NCI-H2171 (cell line): ENCODE data around the gene HMX2.

ENCODE experiments used
- DNase-seq: peaks from one replicate; lab custom pipeline; 2025; lab: John Stamatoyannopoulos, UW

The HMX2 gene

DNA sequence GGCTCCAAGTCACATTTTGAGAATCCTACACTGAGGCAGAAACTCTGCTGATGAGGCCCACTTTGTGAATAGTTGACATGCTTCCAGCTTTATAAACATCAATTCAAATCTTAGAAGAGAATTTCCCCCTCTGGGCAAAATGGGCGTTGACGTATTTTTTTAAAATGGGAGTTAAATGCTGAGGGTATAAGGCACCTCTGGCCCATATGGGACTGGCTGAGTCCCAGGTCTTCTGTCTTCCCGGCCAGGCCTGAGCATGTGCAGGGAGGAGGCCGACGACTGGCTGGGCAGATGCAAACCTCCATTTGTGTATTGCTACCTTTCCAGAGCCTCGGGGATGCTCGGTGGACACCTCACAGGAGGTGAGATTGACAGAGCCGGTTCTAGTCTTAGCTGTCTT, 44.0 kb downstream of the HMX2 start:
- no peak for DNase-seq

DNA sequence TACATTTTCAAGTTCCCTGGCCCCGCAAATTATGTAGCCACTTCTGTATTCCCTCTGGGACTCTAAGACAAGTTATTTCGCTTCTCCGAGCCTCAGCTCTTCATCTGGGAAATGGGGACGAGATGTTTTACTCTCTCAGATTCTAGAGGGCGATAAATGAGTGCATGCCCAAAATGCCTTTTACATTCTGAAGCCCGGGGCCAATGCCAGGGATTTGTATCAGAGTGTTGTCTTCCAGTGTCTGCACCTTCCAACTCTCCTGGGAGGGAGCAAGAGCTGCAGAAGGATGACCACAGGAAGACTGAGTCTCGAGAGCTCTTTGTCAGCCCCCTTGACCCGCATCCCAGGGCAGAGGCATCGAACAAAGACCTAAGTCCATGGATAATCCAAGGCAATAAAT, 46.1 kb downstream of the HMX2 start:
- DNase-seq = no peak
